GM19455 (cell line): ENCODE data around the gene OR10H3.
"Not testable (repeated sequence)": the region's sequence is repeated elsewhere in the genome, so short reads cannot be mapped to it uniquely, and the experiment has no call there.

Experiments
- ATAC-seq: cut with Tn5 transposase; IDR thresholded peaks from one replicate; pipeline ENCODE4 v1.9.1; 2021; ENCODE audit not compliant: unreplicated experiment

OR10H3 gene

GRCh38 chr19:15776991-15777970, 39.5 kb downstream of the OR10H3 start:
- ATAC-seq, result no peak

- no peak for ATAC-seq
These were observed 42.1 kb downstream of the OR10H3 start for GRCh38 chr19:15779756-15780476.

GRCh38 chr19:15780610-15781418, 43.0 kb downstream of the OR10H3 start:
- ATAC-seq, result no peak

- no peak for ATAC-seq
These were observed 43.9 kb downstream of the OR10H3 start for GRCh38 chr19:15781661-15782060.

- no peak for ATAC-seq
These were observed 44.4 kb downstream of the OR10H3 start for GRCh38 chr19:15782211-15782610.

- ATAC-seq, result not testable (repeated sequence)
These were observed 45.1 kb downstream of the OR10H3 start for GRCh38 chr19:15782896-15783295.

GRCh38 chr19:15787611-15788155, 49.9 kb downstream of the OR10H3 start, which contains the start of gene OR10H5:
Gene OR10H5 (plus strand): TSS chr19:15787661. CDS start chr19:15794049, 6,388 bp downstream.
- ATAC-seq, result no peak

GRCh38 chr19:15788594-15789270, 50.9 kb downstream of the OR10H3 start:
- no peak for ATAC-seq

GRCh38 chr19:15790096-15790495, 52.3 kb downstream of the OR10H3 start:
- ATAC-seq, result no peak
